ENCODE data around the gene PKNOX2. TPM values are rescaled to one million over a fixed set of nuclear protein-coding genes. Genes with fewer than 3 reads are reported as not detected.

The PKNOX2 gene
- polyA plus RNA-seq, 2 of the 4 experiments (the other 2 are of a cell fraction), result not detected

- TF ChIP-seq HEYL (CRISPR knock-in tag; IDR thresholded peaks at IDR 0.05) (no peak), BHLHE40 (IDR thresholded peaks at IDR 0.05; ENCODE audit: low read depth, low read length) (no peak)
- no peaks in the 10 kb centered on the region for H3K4me1 ChIP-seq
- no peak overlapping the region for H3K4me2 ChIP-seq
- DNase-seq (ENCODE audit: low read depth in 1 of 2, low spot score in 1 of 2) (no peak), FAIRE-seq (no peak), ATAC-seq (no peak)
- H3K27ac ChIP-seq, result no peak overlapping the region
- H3K4me3 ChIP-seq, result no peak overlapping the region
- POLR2A ChIA-PET, result no interaction called here
- CTCF ChIA-PET, result no interaction called here
- H3K9me3 ChIP-seq, result no peaks in the 10 kb centered on the region
- 59% methylated on average over 12 of the region's 12 CpGs for WGBS (ENCODE audit: missing lambda C conversion rate)
Observed at GRCh38 chr11:125401235-125401634, 236.7 kb downstream of the PKNOX2 start.

GRCh38 chr11:125401746-125402145 is 237.2 kb downstream of the PKNOX2 start:
- ChIA-PET CTCF (interaction anchor here (0.6 to 1.3 kb wide), 2 partner anchors 9 to 37 kb away, joined by 3 read pairs; no protein-coding TSS in a partner anchor), POLR2A (no interaction called here)
- Histone ChIP-seq H3K4me2 (no peak overlapping the region), H3K4me3 (no peak overlapping the region), H3K27ac (no peak overlapping the region), H3K4me1 (no peaks in the 10 kb centered on the region), H3K9me3 (no peaks in the 10 kb centered on the region)
- TF ChIP-seq ZC3H11A (IDR thresholded peaks at IDR 0.05) (no peak), HDAC2 (IDR thresholded peaks at IDR 0.05) (no peak), ZNF302 (CRISPR knock-in tag; IDR thresholded peaks at IDR 0.05) (no peak), RCOR1 (IDR thresholded peaks at IDR 0.05; ENCODE audit: low read depth, low read length) (no peak), EHF (CRISPR knock-in tag; IDR thresholded peaks at IDR 0.05) (no peak), HOXB13 (CRISPR knock-in tag; IDR thresholded peaks at IDR 0.05; ENCODE audit: low read depth) (no peak), NR3C1 (IDR thresholded peaks at IDR 0.05) (no peak), EHMT2 (IDR thresholded peaks at IDR 0.05; ENCODE audit: low read depth) (no peak), MYC (IDR thresholded peaks at IDR 0.05; ENCODE audit: borderline replicate concordance, low read length) (no peak), TP53 (CRISPR knock-in tag; IDR thresholded peaks at IDR 0.05) (no peak), CBX2 (IDR thresholded peaks at IDR 0.05; ENCODE audit: borderline replicate concordance, low read depth) (no peak), MAFK (IDR thresholded peaks at IDR 0.05; ENCODE audit: partially characterized antibody) (no peak), SREBF2 (IDR thresholded peaks at IDR 0.05) (no peak)
- WGBS (ENCODE audit: missing lambda C conversion rate), result 58% methylated on average over 11 of the region's 11 CpGs
- ATAC-seq (no peak), DNase-seq (ENCODE audit: low read depth in 1 of 2, low spot score in 1 of 2) (no peak), FAIRE-seq (no peak)

- POLR2A ChIA-PET, result no interaction called here
- FAIRE-seq, result no peak
- no peak overlapping the region for H3K4me3 ChIP-seq
- no peak for DNase-seq (ENCODE audit: low read depth in 1 of 2, low spot score in 1 of 2)
- 0% methylated on average over 2 of the region's 2 CpGs for WGBS (ENCODE audit: missing lambda C conversion rate)
- CTCF ChIA-PET, result interaction anchor here (1.3 kb wide), 2 partner anchors 38 to 57 kb away, joined by 3 to 5 read pairs; no protein-coding TSS in a partner anchor
- TF ChIP-seq CHD4 (IDR thresholded peaks at IDR 0.05; ENCODE audit: borderline replicate concordance), result no peak
- no peak for TF ChIP-seq BCL3 (IDR thresholded peaks at IDR 0.05)
- TF ChIP-seq FOSB (CRISPR knock-in tag; IDR thresholded peaks at IDR 0.05), result no peak
- TF ChIP-seq EP300 (IDR thresholded peaks at IDR 0.05), result no peak
- no peak for TF ChIP-seq E2F6 (IDR thresholded peaks at IDR 0.05; ENCODE audit: borderline replicate concordance, low read depth)
- no peak for TF ChIP-seq HOXB13 (CRISPR knock-in tag; IDR thresholded peaks at IDR 0.05; ENCODE audit: low read depth)
- TF ChIP-seq PHF8 (IDR thresholded peaks at IDR 0.05; ENCODE audit: borderline replicate concordance, low read depth), result no peak
- no peak for TF ChIP-seq RARB (CRISPR knock-in tag; IDR thresholded peaks at IDR 0.05)
- no peak for TF ChIP-seq BHLHE40 (IDR thresholded peaks at IDR 0.05; ENCODE audit: low read depth, low read length)
- TF ChIP-seq KDM5A (IDR thresholded peaks at IDR 0.05), result no peak
- TF ChIP-seq TFCP2L1 (CRISPR knock-in tag; IDR thresholded peaks at IDR 0.05), result no peak
- no peak for TF ChIP-seq NFE2L2 (conservative IDR thresholded peaks at IDR 0.05; ENCODE audit: low read length)
- no peak for TF ChIP-seq EHMT2 (IDR thresholded peaks at IDR 0.05; ENCODE audit: low read depth)
- H3K9me3 ChIP-seq, result no peaks in the 10 kb centered on the region
- ATAC-seq, result no peak
- H3K4me1 ChIP-seq, result no peaks in the 10 kb centered on the region
- H3K27ac ChIP-seq, result no peak overlapping the region
- H3K4me2 ChIP-seq, result no peak overlapping the region
Observed at GRCh38 chr11:125402435-125402834, 237.9 kb downstream of the PKNOX2 start.

Data from A549 (cell line).